NCI-H82 (cell line): ENCODE measurements around the gene PRXL2A.
"Not testable (repeated sequence)": the region's sequence is repeated elsewhere in the genome, so short reads cannot be mapped to it uniquely, and the experiment has no call there.

ENCODE experiments used
- DNase-seq: peaks from one replicate; lab custom pipeline; 2025; lab: John Stamatoyannopoulos, UW

PRXL2A gene

DNA sequence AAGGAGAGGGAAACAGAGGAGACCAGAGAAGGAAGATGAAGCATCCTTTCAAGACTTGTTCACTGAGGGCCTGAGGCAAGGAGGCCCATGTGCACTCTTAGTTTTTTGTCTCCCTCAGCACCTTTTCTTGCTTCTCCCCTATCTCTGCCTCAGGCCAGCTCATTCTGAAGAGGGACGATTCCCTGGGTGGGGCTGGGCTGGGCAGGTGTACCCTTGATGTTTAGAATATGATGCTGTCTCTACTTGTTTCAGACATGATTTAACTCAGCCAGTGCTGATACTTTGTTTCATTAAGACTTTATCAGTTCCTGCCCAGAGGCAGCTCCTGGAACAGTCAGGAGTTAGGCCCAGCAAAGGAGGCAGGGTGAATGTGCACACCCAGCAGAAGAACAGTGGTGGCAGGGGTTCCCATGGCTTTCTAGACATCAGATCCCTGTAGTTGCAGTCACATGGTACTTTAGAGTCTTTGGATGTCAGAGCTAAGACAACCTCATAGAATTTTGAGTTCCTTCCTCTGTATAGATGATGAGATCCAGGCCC is 3.4 kb downstream of the PRXL2A start:
- no peak for DNase-seq

- DNase-seq, result peak; percentile 19
These were observed 4.1 kb downstream of the PRXL2A start for GRCh38 chr10:80412486-80412885.

- DNase-seq, result peak; percentile 77
These were observed 5.1 kb downstream of the PRXL2A start for GRCh38 chr10:80413271-80413996.

- DNase-seq, result peak; percentile 93
These were observed 6.0 kb downstream of the PRXL2A start for GRCh38 chr10:80414142-80414895.

GRCh38 chr10:80415734-80416478 is 7.6 kb downstream of the PRXL2A start:
- DNase-seq, result no peak

DNA sequence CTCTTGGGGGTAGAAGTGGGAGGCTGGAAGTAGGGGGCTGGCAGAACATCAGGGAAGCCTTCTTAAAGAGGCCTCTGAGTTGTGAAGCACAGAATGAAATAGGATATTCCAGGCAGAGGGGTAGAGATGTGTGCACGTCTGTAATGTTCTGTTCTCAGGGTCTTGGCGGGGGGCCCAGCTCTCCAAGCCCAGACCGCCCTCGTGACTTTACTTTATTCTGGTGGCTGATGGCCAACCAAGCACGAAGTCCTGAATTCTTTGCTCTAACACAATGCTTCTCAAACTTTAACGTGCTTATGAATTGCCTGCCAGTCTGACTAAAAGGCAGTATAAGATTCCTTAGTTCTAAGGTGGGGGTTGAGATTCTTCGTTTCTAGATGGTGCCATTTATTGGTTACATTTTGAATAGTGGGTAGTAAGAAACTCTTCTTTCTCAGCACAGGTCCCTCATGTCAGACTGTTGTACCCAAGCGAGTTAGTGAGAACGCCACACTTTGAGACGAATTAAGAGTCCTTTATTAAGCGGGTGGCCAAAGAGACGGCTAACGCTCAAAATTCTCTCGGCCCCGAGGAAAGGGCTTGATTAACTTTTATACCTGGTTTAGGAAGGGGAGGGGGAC is 8.2 kb downstream of the PRXL2A start:
- peak; percentile 5 for DNase-seq

DNA sequence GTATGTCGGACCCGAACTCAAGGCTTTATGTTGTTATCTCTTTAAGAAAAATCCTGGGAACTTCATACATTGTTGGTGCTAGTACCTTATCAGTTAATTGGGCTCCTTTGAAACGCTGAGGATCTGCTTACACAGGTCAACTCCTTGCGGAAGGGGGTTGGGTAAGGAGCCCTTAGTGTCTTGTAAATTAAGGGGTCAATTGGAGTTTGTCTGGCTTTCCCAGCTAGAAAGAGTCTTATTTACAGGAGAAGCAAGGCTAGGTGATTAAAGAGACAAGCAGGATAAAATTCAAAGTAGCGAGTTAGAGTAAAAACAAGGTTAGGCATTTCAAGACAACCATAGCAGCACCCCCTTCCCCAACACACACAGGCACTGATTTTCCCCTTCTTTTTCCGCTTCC is 8.9 kb downstream of the PRXL2A start:
- not testable (repeated sequence) for DNase-seq

DNA sequence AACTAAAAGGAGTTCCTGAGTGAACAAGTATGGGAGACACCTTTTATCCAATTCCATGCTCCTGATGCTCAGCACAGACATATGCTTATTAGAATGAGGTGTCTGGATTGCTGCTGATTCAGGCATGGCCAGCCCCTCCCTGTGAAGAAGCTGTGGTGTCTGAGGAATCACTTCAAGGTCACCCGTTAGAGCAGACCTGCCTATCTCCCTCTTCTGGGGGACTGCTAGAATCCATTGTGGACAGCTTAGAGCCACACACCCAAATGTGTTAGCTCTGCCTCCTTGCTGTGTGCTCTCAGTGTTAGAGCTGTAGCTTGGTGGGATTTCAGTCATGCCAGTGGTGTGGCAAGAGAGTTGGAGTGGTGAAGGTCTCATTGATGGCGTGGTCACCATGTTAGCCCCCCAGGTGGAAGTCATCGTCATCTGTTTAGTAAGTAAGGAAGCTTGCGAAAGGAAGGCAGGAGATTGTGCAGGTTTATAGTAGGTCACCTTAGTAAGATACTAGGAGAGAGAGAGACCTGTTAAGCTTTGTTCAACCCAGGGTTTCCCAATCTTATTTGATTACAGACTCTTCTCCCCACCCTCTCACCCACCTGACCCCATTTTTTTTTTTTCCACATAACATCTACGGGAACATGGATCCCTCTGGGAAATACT is 12.8 kb downstream of the PRXL2A start:
- no peak for DNase-seq

DNA sequence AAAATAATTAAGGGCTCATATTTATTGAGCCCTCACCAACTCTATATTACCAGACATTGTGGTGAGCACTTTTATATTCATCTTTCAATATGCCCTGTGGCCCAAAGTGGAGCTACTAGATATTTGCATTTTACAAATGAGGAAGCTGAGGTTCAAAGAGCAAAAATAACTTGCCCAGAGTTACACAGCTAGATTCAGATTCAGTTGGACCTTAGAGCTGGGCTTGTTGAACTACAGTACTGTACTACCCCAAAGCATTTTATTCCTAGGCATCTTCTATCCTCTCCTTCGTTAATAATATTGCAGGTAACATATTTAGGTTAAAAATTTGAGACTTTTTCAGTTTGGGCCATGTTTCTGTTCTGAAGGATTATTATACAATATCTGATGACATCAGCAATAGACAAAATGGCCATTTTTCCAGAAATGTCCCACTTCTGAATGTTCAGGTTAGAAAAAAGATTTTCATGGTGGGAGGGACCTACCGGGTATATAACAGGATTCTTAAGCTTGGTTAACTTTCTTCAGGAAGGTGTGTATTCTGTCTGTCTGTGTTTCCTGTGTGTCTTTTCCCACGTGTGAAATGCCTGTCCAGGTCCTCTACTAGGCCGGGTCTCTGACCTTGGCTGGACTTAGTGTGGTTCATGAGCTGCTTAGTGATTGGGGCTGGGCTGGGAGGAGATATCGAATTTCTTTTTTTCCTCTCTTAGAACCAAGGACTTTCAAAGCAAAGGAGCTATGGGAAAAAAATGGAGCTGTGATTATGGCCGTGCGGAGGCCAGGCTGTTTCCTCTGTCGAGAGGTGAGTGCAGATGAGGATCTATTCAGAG is 13.6 kb downstream of the PRXL2A start:
- no peak for DNase-seq

DNA sequence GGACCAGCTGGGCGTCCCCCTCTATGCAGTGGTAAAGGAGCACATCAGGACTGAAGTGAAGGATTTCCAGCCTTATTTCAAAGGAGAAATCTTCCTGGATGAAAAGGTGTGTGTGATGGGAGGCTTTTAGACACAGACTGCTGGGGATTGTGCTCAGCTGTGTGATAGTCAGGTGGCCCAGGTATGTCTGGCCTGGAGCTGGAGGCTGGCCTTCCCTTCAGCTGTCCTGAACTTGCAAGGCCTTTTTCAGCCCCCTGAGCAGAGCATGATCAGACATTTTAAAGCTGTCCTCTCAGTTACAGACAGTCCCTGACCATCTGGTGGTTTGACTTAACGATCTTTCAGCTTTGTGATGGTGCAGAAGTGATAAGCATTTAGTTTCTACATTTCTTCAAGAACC is 17.6 kb downstream of the PRXL2A start:
- DNase-seq, result peak; percentile 27

- DNase-seq, result no peak
These were observed 19.2 kb downstream of the PRXL2A start for GRCh38 chr10:80427541-80427940.

GRCh38 chr10:80429521-80429973 is 21.2 kb downstream of the PRXL2A start:
- no peak for DNase-seq

DNA sequence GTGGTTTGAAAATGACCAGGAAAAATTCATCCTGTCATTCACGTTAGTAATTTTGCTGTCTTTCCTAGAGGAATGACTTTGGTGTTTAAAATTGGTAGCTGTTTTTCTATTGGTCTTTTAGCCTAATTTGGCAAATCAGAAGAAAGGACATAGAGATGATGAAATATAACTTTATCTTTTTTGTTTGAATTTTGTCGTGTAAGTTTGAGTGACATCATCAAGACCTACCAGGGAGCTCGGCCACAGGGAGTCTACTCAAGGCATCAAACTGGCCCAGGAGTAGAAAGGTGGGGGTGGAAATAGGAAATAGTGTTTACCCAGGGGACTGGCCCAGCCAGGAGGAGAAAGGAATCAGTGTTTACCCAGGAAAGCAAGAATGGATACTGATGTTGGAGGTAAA is 24.8 kb downstream of the PRXL2A start:
- DNase-seq, result no peak

GRCh38 chr10:80436446-80437098 is 28.2 kb downstream of the PRXL2A start:
- no peak for DNase-seq

GRCh38 chr10:80437227-80437626 is 28.9 kb downstream of the PRXL2A start:
- no peak for DNase-seq

GRCh38 chr10:80441831-80442230 is 33.5 kb downstream of the PRXL2A start:
- no peak for DNase-seq

- peak; percentile 60 for DNase-seq
These were observed 34.5 kb downstream of the PRXL2A start for GRCh38 chr10:80442879-80443278.

- DNase-seq, result peak; percentile 62
These were observed 35.2 kb downstream of the PRXL2A start for GRCh38 chr10:80443531-80443974.

- DNase-seq, result peak; percentile 59
These were observed 35.8 kb downstream of the PRXL2A start for GRCh38 chr10:80444124-80444523.
